Astrocyte of the spinal cord (primary cell): Measurements from ENCODE around the gene C5orf52.
"Not testable (repeated sequence)": the region's sequence is repeated elsewhere in the genome, so short reads cannot be mapped to it uniquely, and the experiment has no call there.

Experiments
- DNase-seq: peaks from one replicate; pipeline ENCODE4 v3.0.0; 2011; ENCODE audit warnings: low read depth, low spot score
- H3K4me3 ChIP-seq: 2 replicates; pipeline ENCODE4 v1.5.1; 2011; ENCODE audit warnings: low read depth, mild to moderate bottlenecking, low read length, moderate library complexity
- in situ Hi-C: cut with HindIII; loops from 2 replicates; pipeline ENCODE4 v1.10.0; 2017; ENCODE audit warnings: low sequenced_read_pairs
- TF ChIP-seq, protein P1 (sequence below): IDR thresholded peaks from 2 replicates; pipeline ENCODE4 v1.5.1; 2012; ENCODE audit warnings: low read depth, mild to moderate bottlenecking, low read length, inconsistent platforms

The C5orf52 gene

GRCh38 chr5:157677931-157678330 is 6.6 kb downstream of the C5orf52 start:
- in situ Hi-C loops: no loop called here
- no peak for DNase-seq
- TF ChIP-seq, protein P1, sequence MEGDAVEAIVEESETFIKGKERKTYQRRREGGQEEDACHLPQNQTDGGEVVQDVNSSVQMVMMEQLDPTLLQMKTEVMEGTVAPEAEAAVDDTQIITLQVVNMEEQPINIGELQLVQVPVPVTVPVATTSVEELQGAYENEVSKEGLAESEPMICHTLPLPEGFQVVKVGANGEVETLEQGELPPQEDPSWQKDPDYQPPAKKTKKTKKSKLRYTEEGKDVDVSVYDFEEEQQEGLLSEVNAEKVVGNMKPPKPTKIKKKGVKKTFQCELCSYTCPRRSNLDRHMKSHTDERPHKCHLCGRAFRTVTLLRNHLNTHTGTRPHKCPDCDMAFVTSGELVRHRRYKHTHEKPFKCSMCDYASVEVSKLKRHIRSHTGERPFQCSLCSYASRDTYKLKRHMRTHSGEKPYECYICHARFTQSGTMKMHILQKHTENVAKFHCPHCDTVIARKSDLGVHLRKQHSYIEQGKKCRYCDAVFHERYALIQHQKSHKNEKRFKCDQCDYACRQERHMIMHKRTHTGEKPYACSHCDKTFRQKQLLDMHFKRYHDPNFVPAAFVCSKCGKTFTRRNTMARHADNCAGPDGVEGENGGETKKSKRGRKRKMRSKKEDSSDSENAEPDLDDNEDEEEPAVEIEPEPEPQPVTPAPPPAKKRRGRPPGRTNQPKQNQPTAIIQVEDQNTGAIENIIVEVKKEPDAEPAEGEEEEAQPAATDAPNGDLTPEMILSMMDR: no peak
- no peak overlapping the region for H3K4me3 ChIP-seq

- no peak for DNase-seq
- no peak overlapping the region for H3K4me3 ChIP-seq
- TF ChIP-seq, protein P1: no peak
- in situ Hi-C loops: no loop called here
These were observed 8.5 kb downstream of the C5orf52 start for GRCh38 chr5:157679801-157680200.

GRCh38 chr5:157680239-157680638 is 8.9 kb downstream of the C5orf52 start:
- no peak for DNase-seq
- H3K4me3 ChIP-seq: no peak overlapping the region
- TF ChIP-seq, protein P1: no peak
- in situ Hi-C loops: no loop called here

DNA sequence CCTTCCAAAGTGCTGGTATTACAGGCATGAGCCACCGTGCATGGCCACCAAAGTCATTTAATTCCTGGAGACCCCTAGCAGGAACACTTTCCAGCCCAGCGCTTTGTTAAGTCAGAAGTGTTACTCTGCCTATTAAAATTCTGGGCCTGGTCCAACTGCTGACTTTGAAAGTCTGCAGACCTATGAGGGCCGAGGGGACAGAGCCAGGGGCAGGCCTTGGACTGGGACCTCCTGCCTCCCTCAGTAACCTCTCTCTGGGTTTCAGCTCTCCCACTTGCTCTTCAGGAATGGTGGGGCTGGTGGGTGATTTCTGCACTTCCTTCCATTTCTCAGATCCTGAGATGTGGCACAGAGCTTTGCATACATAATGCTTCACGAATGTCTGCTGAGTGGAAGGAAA is 9.7 kb downstream of the C5orf52 start:
- in situ Hi-C loops: no loop called here
- TF ChIP-seq, protein P1: no peak
- no peak overlapping the region for H3K4me3 ChIP-seq
- no peak for DNase-seq

- DNase-seq: no peak
- H3K4me3 ChIP-seq: no peak overlapping the region
- TF ChIP-seq, protein P1: no peak
- in situ Hi-C loops: no loop called here
These were observed 10.9 kb downstream of the C5orf52 start for GRCh38 chr5:157682257-157682656.

DNA sequence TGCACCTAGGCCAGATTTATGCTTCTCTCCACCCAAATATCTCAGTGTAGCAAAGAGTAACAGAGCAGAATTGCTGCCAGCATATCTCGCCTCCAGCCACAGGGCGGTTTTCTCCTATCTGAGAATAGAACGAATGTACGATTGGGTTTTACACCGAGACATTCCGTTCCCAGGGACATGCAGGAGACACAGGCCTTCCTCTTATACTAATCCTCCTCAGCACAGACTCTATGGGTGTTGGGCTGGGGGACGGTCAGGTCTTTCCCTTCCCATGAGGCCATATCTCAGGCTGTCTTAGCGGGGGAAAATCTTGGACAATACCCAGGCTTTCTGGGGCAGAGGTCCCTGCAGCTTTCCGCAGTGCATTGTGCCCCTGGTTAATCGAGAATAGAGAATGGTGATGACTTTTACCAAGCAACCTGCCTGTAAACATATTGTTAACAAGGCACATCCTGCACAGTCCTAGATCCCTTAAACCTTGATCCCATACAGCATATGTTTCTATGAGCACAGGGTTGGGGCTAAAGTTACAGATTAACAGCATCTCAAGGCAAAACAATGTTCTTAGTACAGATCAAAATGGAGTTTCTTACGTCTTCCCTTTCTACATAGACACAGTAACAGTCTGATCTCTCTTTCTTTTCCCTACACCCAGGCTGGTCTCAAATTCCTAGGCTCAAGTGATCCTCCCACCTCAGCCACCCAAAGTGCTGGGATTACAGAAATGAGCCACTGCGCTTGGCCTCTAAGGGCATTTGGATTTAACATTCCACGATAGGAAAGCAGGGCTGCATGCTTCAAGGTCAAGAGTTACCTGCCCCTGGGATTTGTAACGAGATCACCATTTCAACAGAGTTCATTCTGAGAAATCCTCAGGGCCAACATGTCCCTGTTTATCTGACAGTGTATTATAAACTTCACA is 15.2 kb downstream of the C5orf52 start:
- in situ Hi-C loops, DNase-seq, H3K4me3 ChIP-seq: not testable (repeated sequence)

GRCh38 chr5:157687198-157687554 is 15.8 kb downstream of the C5orf52 start:
- TF ChIP-seq, protein P1: no peak

More at GRCh38 chr5:157687198-157687554, 15.8 kb downstream of the C5orf52 start:
- no peak for DNase-seq
- in situ Hi-C loops: no loop called here
- no peak overlapping the region for H3K4me3 ChIP-seq
